OCI-LY1 (cell line): ENCODE results near the gene ANKRD13B.

Experiments
- CTCF ChIP-seq: fragments of 200-600 bp; sonication (generic), shearing (Covaris generic); IDR thresholded peaks from 2 replicates; pipeline ENCODE4 v1.5.1; 2017; ENCODE audit warnings: mild to moderate bottlenecking, antibody characterized with exemption, low read length, moderate library complexity, mixed read lengths
- EZH2 ChIP-seq: fragments of 200-600 bp; sonication (generic), shearing (Covaris generic); IDR thresholded peaks from 2 replicates; pipeline ENCODE4 v1.8.0; 2017; ENCODE audit warnings: borderline replicate concordance, mixed run types, mild to moderate bottlenecking, antibody characterized with exemption, low read length, moderate library complexity, mixed read lengths

- TF ChIP-seq CTCF (no peak), EZH2 (no peak)
These were observed 21.6 kb downstream of the ANKRD13B start for GRCh38 chr17:29614349-29615047.
